ENCODE data around the gene MECP2. TPM values are rescaled to one million over a fixed set of nuclear protein-coding genes. Genes with fewer than 3 reads are reported as not detected.

The MECP2 gene
- total RNA-seq, 2 donors from 2014 or later = 34.4 to 35.3 TPM

DNA sequence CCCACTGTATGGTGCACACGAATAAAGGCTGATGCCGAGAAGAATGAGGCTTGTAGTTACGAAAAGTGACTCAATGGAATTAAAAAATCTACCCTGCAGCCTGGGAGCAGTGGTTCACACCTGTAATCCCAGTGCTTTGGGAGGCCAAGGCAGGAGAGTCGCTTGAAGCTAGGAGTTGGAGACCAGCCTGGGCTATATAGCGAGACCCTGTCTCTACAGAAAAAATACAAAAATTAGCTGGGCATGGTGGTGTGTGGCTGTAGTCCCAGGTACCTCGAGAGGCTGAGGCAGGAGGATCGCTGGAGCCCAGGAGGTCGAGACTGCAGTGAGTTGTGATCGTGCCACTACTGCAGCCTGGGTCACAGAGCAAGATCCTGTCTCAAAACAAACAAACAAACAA, 34.8 kb upstream of the MECP2 start:
- H3K36me3 Mint-ChIP-seq (ENCODE audit: low read depth) = no peaks in the 10 kb centered on the region
- no peak for TF ChIP-seq CTCF (conservative IDR thresholded peaks at IDR 0.05)
- Histone ChIP-seq H3K9me3 (ENCODE audit: control insufficient read depth, low read length) (no peaks in the 10 kb centered on the region), H3K4me3 (ENCODE audit: low read length) (no peak overlapping the region), H3K27me3 (ENCODE audit: control insufficient read depth, insufficient read depth, low read length, poor library complexity, severe bottlenecking) (no peaks in the 10 kb centered on the region), H3K4me1 (ENCODE audit: control insufficient read depth, insufficient read depth, low read length) (no peaks in the 10 kb centered on the region), H3K9ac (ENCODE audit: extremely low read depth, low read length, poor library complexity, severe bottlenecking) (no peak overlapping the region), H3K27ac (ENCODE audit: low read depth, low read length) (no peak overlapping the region), H3K36me3 (ENCODE audit: control insufficient read depth, insufficient read depth, low read length) (no peaks in the 10 kb centered on the region)
- H3K4me3 Mint-ChIP-seq = no peak overlapping the region
- peaks cover 2% of the 10 kb centered on the region for H3K27me3 Mint-ChIP-seq (ENCODE audit: insufficient read depth)
- peaks cover 58% of the 10 kb centered on the region for H3K9me3 Mint-ChIP-seq
- no peak overlapping the region for H3K27ac Mint-ChIP-seq
- no peak for DNase-seq
- WGBS, 2 experiments (ENCODE audit: insufficient coverage in 1 of 2, insufficient read length in 1 of 2) = 97% methylated on average over 8 of the region's 9 CpGs; no CpG with 5 or more reads in 1 of the 2 experiments
- peaks cover 1% of the 10 kb centered on the region for H3K4me1 Mint-ChIP-seq

- Histone ChIP-seq H3K9ac (ENCODE audit: extremely low read depth, low read length, poor library complexity, severe bottlenecking) (no peak overlapping the region), H3K27me3 (ENCODE audit: control insufficient read depth, insufficient read depth, low read length, poor library complexity, severe bottlenecking) (no peaks in the 10 kb centered on the region), H3K4me3 (ENCODE audit: low read length) (no peak overlapping the region), H3K9me3 (ENCODE audit: control insufficient read depth, low read length) (no peaks in the 10 kb centered on the region), H3K4me1 (ENCODE audit: control insufficient read depth, insufficient read depth, low read length) (no peaks in the 10 kb centered on the region), H3K27ac (ENCODE audit: low read depth, low read length) (no peak overlapping the region), H3K36me3 (ENCODE audit: control insufficient read depth, insufficient read depth, low read length) (no peaks in the 10 kb centered on the region)
- peaks cover 2% of the 10 kb centered on the region for H3K27me3 Mint-ChIP-seq (ENCODE audit: insufficient read depth)
- DNase-seq = no peak
- no peak overlapping the region for H3K27ac Mint-ChIP-seq
- peaks cover 1% of the 10 kb centered on the region for H3K4me1 Mint-ChIP-seq
- no peak for TF ChIP-seq CTCF (conservative IDR thresholded peaks at IDR 0.05)
- H3K9me3 Mint-ChIP-seq = peaks cover 59% of the 10 kb centered on the region
- H3K36me3 Mint-ChIP-seq (ENCODE audit: low read depth) = no peaks in the 10 kb centered on the region
- no peak overlapping the region for H3K4me3 Mint-ChIP-seq
- WGBS, 2 experiments (ENCODE audit: insufficient coverage in 1 of 2, insufficient read length in 1 of 2) = 92 to 93% methylated on average over 2 to 4 of the region's 4 CpGs
These were observed 34.4 kb upstream of the MECP2 start for GRCh38 chrX:154131955-154132354.

DNA sequence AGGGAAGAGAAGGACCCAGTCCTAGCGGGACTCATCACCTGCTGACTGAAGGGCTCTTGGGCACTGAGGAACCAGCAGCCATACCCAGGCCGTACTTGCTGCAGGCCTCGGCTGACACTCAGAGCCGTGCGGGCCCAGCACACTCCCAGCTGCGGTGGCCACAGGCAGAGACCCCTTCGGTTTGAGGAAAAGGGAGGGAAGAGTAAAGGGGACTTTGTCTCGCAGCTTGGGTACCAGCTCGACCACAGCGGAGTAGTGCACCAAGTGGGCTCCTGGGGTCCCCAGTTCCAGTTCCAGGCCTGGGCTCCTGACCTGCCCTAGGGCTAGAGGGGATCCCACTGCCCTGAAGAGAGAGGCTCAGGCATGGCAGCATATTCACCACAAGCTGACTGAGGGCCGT, 28.6 kb upstream of the MECP2 start:
- Histone ChIP-seq H3K36me3 (ENCODE audit: control insufficient read depth, insufficient read depth, low read length) (no peaks in the 10 kb centered on the region), H3K9me3 (ENCODE audit: control insufficient read depth, low read length) (no peaks in the 10 kb centered on the region), H3K9ac (ENCODE audit: extremely low read depth, low read length, poor library complexity, severe bottlenecking) (no peak overlapping the region), H3K4me3 (ENCODE audit: low read length) (no peak overlapping the region), H3K27ac (ENCODE audit: low read depth, low read length) (no peak overlapping the region), H3K4me1 (ENCODE audit: control insufficient read depth, insufficient read depth, low read length) (no peaks in the 10 kb centered on the region), H3K27me3 (ENCODE audit: control insufficient read depth, insufficient read depth, low read length, poor library complexity, severe bottlenecking) (no peaks in the 10 kb centered on the region)
- H3K36me3 Mint-ChIP-seq (ENCODE audit: low read depth) = no peaks in the 10 kb centered on the region
- 96% methylated on average over 11 of the region's 11 CpGs; no CpG with 5 or more reads in 1 of the 2 experiments for WGBS, 2 experiments (ENCODE audit: insufficient coverage in 1 of 2, insufficient read length in 1 of 2)
- H3K27me3 Mint-ChIP-seq (ENCODE audit: insufficient read depth) = no peaks in the 10 kb centered on the region
- DNase-seq = no peak
- no peak for TF ChIP-seq CTCF (conservative IDR thresholded peaks at IDR 0.05)
- peaks cover 63% of the 10 kb centered on the region for H3K9me3 Mint-ChIP-seq
- no peak overlapping the region for H3K27ac Mint-ChIP-seq
- peaks cover 2% of the 10 kb centered on the region for H3K4me1 Mint-ChIP-seq
- no peak overlapping the region for H3K4me3 Mint-ChIP-seq

All from endodermal cell (in vitro differentiated cells).